D721Med (cell line): ENCODE measurements around the gene PRSS53.
"Not testable (repeated sequence)": the region's sequence is repeated elsewhere in the genome, so short reads cannot be mapped to it uniquely, and the experiment has no call there.

Source experiments
- DNase-seq: peaks from one replicate; pipeline ENCODE4 v3.0.0; 2011; ENCODE audit warnings: low spot score; ENCODE audit not compliant: insufficient read length
- FAIRE-seq: peaks from 2 replicates; lab custom pipeline; 2011; peaks lifted over from hg19 to GRCh38; lab: Jason Lieb, UNC
- TF ChIP-seq, protein P1 (sequence below): IDR thresholded peaks from 2 replicates; pipeline ENCODE4 v1.5.1; 2012; ENCODE audit warnings: mild to moderate bottlenecking, control low read depth; ENCODE audit not compliant: insufficient read depth; ENCODE audit errors: missing control alignments

PRSS53 gene

DNA sequence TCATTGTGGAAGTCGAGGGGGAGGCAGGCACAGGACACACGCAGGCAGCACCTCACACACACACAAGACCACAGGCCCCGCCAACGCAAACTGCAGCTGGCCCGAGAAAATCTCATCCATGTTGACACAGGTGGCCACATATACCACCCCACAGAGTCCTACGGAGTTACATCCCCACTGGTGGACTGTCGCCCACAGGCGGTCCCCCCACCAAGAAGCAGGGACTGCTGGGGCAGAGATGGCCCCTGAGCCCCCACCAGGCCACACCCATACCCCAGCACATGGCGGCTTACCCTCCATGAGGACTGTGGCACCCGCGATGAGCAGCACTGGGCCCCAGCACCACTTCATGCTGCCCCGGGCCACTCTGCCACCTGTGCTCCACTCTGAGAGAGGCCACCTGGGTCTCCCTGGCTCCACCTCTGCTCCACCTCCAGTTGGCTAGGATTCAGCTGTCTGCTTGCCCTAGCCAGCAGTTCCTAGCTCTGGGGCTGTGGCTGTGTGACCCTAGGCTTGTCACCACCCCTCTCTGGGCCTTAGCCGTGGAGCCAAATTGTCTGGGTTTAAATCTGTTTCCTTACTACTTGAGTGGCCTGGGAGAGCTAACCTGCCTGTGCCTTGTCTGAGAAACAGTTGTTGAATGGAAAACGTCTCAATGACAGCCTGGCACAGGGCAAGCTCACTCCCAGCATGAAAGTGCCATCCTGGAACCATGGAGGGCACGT lies at the start of gene PRSS53:
Gene PRSS53 (minus strand): TSS at position 485 of the 725 bp plus-strand sequence. CDS start 134 bp downstream, at position 351.
- TF ChIP-seq, protein P1, sequence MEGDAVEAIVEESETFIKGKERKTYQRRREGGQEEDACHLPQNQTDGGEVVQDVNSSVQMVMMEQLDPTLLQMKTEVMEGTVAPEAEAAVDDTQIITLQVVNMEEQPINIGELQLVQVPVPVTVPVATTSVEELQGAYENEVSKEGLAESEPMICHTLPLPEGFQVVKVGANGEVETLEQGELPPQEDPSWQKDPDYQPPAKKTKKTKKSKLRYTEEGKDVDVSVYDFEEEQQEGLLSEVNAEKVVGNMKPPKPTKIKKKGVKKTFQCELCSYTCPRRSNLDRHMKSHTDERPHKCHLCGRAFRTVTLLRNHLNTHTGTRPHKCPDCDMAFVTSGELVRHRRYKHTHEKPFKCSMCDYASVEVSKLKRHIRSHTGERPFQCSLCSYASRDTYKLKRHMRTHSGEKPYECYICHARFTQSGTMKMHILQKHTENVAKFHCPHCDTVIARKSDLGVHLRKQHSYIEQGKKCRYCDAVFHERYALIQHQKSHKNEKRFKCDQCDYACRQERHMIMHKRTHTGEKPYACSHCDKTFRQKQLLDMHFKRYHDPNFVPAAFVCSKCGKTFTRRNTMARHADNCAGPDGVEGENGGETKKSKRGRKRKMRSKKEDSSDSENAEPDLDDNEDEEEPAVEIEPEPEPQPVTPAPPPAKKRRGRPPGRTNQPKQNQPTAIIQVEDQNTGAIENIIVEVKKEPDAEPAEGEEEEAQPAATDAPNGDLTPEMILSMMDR, result no peak
- DNase-seq (no peak), FAIRE-seq (no peak)

DNA sequence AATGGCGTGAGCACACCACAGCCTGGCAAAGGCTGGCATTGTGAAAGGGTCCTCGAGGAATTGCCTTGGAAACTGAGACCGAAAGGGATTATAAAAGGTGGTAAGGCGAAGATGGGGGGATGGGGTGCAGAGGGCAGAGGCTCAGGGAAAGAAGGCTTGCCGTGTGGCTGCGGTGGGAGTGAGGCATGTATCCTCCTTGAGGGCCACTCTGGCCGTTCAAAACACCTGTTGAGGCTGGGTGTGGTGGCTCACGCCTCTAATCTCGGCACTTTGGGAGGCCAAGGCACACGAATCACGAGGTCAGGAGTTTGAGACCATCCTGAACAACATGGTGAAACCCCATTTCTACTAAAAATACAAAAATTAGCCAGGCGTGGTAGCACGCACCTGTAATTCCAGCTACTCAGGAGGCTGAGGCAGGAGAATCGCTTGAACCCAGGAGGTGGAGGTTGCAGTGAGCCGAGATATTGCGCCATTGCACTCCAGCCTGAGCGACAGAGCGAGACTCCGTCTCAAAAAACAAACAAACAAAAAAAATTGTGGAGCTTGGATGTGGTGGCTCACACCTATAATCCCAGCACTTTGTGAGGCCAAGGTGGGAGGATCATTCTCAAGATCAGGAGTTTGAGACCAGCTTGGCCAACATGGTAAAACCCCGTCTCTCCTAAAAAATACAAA lies 48.2 kb upstream of the PRSS53 start:
- not testable (repeated sequence) for FAIRE-seq

DNA sequence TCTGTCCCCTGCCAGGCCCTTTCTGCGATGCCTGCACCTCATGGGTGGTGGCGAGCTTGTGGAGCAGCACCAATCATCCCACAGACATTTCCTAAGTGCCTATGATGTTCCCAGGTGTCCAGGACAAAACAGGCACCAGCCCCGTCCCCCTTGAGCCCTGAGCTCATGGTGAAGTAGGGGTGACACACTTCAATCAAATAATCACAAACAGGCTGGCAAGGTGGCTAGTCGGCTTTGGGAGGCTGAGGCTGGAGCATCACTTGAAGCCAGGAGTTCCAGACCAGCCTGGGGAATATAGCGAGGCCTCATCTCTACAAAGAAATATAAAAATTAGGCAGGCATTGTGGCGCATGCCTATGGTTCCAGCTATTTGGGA lies 47.5 kb upstream of the PRSS53 start:
- FAIRE-seq (no peak), DNase-seq (no peak)
- TF ChIP-seq, protein P1, result no peak

More for the DNA sequence above, 48.2 kb upstream of the PRSS53 start:
- DNase-seq, result not testable (repeated sequence)

DNA sequence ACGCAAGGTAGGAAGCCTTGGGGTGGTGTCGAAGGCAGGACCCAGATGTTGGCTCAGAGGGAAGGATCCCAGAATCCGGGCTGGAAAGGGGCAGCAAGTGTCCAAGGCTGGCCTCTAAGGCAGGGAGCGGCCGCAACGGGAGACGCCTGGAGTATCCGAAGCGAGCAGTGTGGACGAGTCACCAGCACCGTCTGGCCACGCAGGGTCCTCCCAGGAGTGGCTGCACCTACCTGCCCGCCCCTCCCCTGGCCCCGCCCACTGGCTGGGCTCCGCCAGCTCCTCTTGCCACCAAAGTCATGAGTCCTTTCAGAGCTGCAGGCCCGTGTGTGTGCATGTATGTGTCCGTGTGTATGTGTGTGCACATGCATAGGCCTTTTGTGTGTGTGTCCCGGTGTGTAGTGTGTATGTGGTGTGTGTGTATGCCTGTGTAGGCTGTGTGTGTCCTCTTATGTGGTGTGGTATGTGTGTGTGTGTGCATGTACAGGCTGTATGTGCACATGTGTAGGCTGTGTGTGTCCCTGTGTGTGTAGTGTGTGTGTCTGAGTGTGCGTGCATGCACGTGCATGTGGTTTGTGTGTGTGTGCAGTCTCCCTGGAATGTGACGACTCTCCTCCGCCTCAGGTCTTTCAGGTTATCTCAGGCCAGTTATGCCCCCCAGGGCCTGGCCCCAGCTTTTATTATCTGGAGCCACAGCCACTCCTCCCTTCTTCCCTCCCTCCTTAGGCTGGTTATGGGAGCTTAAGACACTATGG lies 47.0 kb upstream of the PRSS53 start, which contains the start of gene PRSS8:
Gene PRSS8 (minus strand): TSS at position 193 of the 752 bp plus-strand sequence. CDS start 229 bp downstream, outside the sequence.
- DNase-seq (no peak), FAIRE-seq (no peak)

DNA sequence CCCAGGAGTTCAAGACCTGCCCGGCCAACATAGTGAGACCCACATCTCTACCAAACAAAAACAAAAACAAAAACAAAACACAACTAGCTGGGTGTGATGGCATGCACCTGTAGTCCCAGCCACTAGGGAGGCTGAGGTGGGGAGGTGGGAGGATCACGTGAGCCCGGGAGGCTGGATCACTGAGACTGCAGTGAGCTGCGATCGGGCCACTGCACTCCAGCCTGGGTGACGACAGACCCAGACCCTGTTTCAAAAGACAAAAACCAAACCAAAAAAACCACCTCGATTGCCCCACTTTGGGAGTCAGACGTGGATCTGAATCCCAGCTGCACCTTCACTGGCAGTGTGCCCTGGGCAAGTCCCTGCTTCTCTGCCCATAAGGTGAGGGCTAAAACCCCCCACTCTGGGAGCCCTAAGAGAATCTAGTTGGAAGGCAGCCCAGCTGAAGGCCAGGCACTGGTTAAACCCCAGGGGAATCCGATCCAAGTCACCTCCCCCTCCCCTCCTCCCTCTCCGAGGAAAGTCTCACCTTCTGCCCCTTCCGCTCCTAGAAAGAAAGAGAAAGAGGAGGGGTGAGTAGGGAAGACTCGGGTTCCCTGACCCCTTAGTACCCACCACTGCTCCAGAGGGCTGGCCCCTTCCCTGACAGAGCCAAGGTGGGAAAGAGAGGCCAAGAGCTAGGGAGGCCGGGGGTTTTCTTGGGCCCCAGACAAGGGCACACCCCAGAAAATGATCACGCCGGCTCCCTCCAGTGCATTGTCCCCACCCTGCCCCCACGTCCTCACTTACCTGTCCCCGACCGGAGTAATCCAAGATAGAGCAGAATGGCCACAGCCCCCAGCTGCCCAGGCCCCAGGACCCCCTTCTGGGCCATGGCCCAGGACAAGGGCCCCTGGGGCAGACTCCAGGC lies 46.1 kb upstream of the PRSS53 start:
- DNase-seq, result no peak
- FAIRE-seq, result no peak
- TF ChIP-seq, protein P1, result no peak

More for the DNA sequence above, 47.0 kb upstream of the PRSS53 start, which contains the start of gene PRSS8:
- TF ChIP-seq, protein P1, result no peak

DNA sequence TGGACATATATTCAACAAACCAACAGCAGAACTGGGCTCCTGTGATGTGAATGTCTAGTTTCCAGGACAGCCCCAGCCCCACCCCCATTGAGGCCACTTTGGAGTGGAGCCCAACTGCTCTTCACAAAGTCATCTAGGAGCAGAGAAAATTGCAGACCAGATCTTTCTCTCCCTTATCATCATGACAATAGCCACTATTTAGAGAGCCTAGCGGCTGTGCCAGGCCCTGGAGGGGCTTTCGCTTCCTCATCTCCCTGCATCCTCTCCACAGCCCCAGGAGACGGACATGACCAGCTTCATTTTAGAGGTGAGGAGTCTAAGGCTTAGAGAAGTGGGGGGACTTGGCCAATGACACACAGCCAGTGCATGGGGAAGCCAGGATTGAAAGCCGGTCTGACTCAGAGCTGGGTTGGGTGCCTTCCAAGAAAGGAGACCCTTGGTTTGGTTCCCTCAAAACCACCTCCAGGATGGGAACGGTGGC lies 45.4 kb upstream of the PRSS53 start:
- TF ChIP-seq, protein P1, result no peak
- FAIRE-seq, result no peak
- no peak for DNase-seq
